Measurements from ENCODE around the gene RRAS2. TPM values are rescaled to one million over a fixed set of nuclear protein-coding genes. Genes with fewer than 3 reads are reported as not detected.

The RRAS2 gene
- total and polyA plus RNA-seq, 2 of the 4 experiments (the other 2 are of a cell fraction) = 85.5 to 106 TPM

GRCh38 chr11:14259878-14260277 is 99.1 kb downstream of the RRAS2 start:
- Histone ChIP-seq H4K5ac (ENCODE audit: low read depth, low read length) (no peak overlapping the region), H3K4me3 (ENCODE audit: insufficient read depth, low read depth, low read length) (no peak overlapping the region), H3K9me3 (ENCODE audit: control insufficient read depth, insufficient read depth, low read length) (no peaks in the 10 kb centered on the region), H2BK5ac (ENCODE audit: low read depth, low read length, poor library complexity, severe bottlenecking) (no peak overlapping the region), H2AK5ac (ENCODE audit: low read depth, low read length) (no peak overlapping the region), H2BK15ac (ENCODE audit: low read depth, low read length) (no peak overlapping the region), H4K91ac (ENCODE audit: insufficient read depth, low read depth, low read length) (no peak overlapping the region), H3K79me1 (ENCODE audit: low read depth in 1 of 2, low read length in 2 of 2) (no peaks in the 10 kb centered on the region), H3K27ac (ENCODE audit: insufficient read depth, low read length) (no peak overlapping the region), H3K36me3 (ENCODE audit: control insufficient read depth, insufficient read depth, low read length) (no peaks in the 10 kb centered on the region), H3K4me1 (ENCODE audit: control insufficient read depth, insufficient read depth, low read length) (peaks cover 9% of the 10 kb centered on the region), H4K8ac (ENCODE audit: low read depth in 2 of 2, low read length in 2 of 2) (no peak overlapping the region), H2AK9ac (replicated peaks; ENCODE audit: low read depth, low read length, poor library complexity) (peak overlapping the region; percentile 25), H3K56ac (ENCODE audit: extremely low read depth, insufficient read depth, low read length) (no peak overlapping the region), H3K23ac (ENCODE audit: low read depth, low read length) (no peak overlapping the region), H3K9ac (ENCODE audit: low read depth, low read length) (no peak overlapping the region), H3K4ac (ENCODE audit: low read depth, low read length) (no peak overlapping the region), H2AFZ (replicated peaks; ENCODE audit: low read length, poor library complexity) (no peak overlapping the region), H3K18ac (ENCODE audit: low read depth, low read length) (no peak overlapping the region), H4K20me1 (ENCODE audit: insufficient read depth, low read length) (no peaks in the 10 kb centered on the region), H3K9me1 (ENCODE audit: insufficient read depth, low read length) (no peaks in the 10 kb centered on the region), H3K4me2 (ENCODE audit: low read depth, low read length) (no peak overlapping the region), H2BK120ac (ENCODE audit: low read depth, low read length) (no peak overlapping the region), H3K27me3 (ENCODE audit: control insufficient read depth, insufficient read depth, low read length) (peaks cover 2% of the 10 kb centered on the region), H3K14ac (replicated peaks; ENCODE audit: low read depth, low read length) (no peak overlapping the region), H2BK20ac (ENCODE audit: low read depth, low read length) (no peak overlapping the region)
- POLR2A ChIA-PET (ENCODE audit: unreplicated experiment) = no interaction called here
- no peak for TF ChIP-seq MXI1 (IDR thresholded peaks at IDR 0.05; ENCODE audit: borderline replicate concordance, low read depth, low read length)
- TF ChIP-seq POLR2A (IDR thresholded peaks at IDR 0.05; ENCODE audit: low read depth, low read length) = no peak
- TF ChIP-seq CEBPB (IDR thresholded peaks at IDR 0.05; ENCODE audit: low read depth, low read length) = no peak
- no peak for TF ChIP-seq RAD21 (IDR thresholded peaks at IDR 0.05; ENCODE audit: low read length)
- TF ChIP-seq SMC3 (IDR thresholded peaks at IDR 0.05; ENCODE audit: low read depth, low read length) = no peak
- TF ChIP-seq CHD1 (IDR thresholded peaks at IDR 0.05; ENCODE audit: low read depth, low read length) = no peak
- no peak for TF ChIP-seq MAZ (IDR thresholded peaks at IDR 0.05; ENCODE audit: borderline replicate concordance, low read depth, low read length)
- no peak for TF ChIP-seq USF2 (IDR thresholded peaks at IDR 0.05; ENCODE audit: low read depth, low read length)
- no peak for TF ChIP-seq RCOR1 (IDR thresholded peaks at IDR 0.05; ENCODE audit: insufficient replicate concordance, low read length)
- no peak for TF ChIP-seq RFX5 (IDR thresholded peaks at IDR 0.05; ENCODE audit: low read depth, low read length)
- TF ChIP-seq BHLHE40 (IDR thresholded peaks at IDR 0.05; ENCODE audit: low read depth, low read length) = no peak
- TF ChIP-seq MAFK (IDR thresholded peaks at IDR 0.05; ENCODE audit: low read depth, low read length) = no peak
- no peak for TF ChIP-seq ELK1 (IDR thresholded peaks at IDR 0.05; ENCODE audit: borderline replicate concordance, low read depth, low read length)
- no peak for TF ChIP-seq CTCF (conservative IDR thresholded peaks at IDR 0.05; ENCODE audit: low read depth, low read length)
- TF ChIP-seq FOS (IDR thresholded peaks at IDR 0.05; ENCODE audit: low read depth, low read length) = no peak
- TF ChIP-seq NFE2L2 (IDR thresholded peaks at IDR 0.05; ENCODE audit: low read depth, low read length) = no peak
- CTCF ChIA-PET = no interaction called here
- no CpG with 5 or more reads among the region's 1 CpG for WGBS, 2 experiments (ENCODE audit: extremely low coverage in 2 of 2, insufficient read length in 1 of 2)
- dilution Hi-C loops (cut with HindIII; ENCODE audit: low sequenced_read_pairs, unreplicated experiment) = no loop called here
- BruUV-seq (replicated peaks) = no TSS peak
- DNase-seq (no peak), ATAC-seq (ENCODE audit: low read depth) (no peak; the same call in 1 of the 2 replicates)
- in situ Hi-C loops (cut with MboI; ENCODE audit: low sequenced_read_pairs) = loop anchor here (25.0 kb wide), 1 partner anchor 627 kb away; the partner anchor contains the start of gene CYP2R1
- intact Hi-C loops (cut with micrococcal nuclease) = no loop called here
